Loucy (cell line): Measurements from ENCODE around the gene HPSE2.

Experiments used
- H2AFZ ChIP-seq: fragments of 200-600 bp; sonication (generic); 2 replicates; pipeline ENCODE4 v1.6.0; 2016; ENCODE audit warnings: antibody characterized with exemption, mild to moderate bottlenecking, low read length, moderate library complexity
- H3F3A ChIP-seq: fragments of 200-600 bp; 2 replicates; pipeline ENCODE4 v1.6.0; 2016; ENCODE audit warnings: antibody characterized with exemption, low read depth, mild to moderate bottlenecking
- H3K27me3 ChIP-seq: fragments of 200-600 bp; sonication (generic); 2 replicates; pipeline ENCODE4 v1.6.1; 2014; ENCODE audit warnings: low read length, mild to moderate bottlenecking; ENCODE audit not compliant: insufficient read depth, poor library complexity, severe bottlenecking
- H3K36me3 ChIP-seq: fragments of 200-600 bp; sonication (generic); 2 replicates; pipeline ENCODE4 v1.6.1; 2016; ENCODE audit warnings: low read length; ENCODE audit not compliant: insufficient read depth
- H3K4me1 ChIP-seq: fragments of 200-600 bp; sonication (generic); 2 replicates; pipeline ENCODE4 v1.5.1; 2014; ENCODE audit warnings: low read length, mild to moderate bottlenecking; ENCODE audit not compliant: insufficient read depth, poor library complexity, severe bottlenecking
- H3K4me2 ChIP-seq: fragments of 200-600 bp; sonication (generic); 2 replicates; pipeline ENCODE4 v1.6.0; 2014; ENCODE audit warnings: antibody characterized with exemption, low read length, low read depth, mild to moderate bottlenecking; ENCODE audit not compliant: poor library complexity, severe bottlenecking
- H3K4me3 ChIP-seq: fragments of 200-600 bp; sonication (generic); 2 replicates; pipeline ENCODE4 v1.5.1; 2014; ENCODE audit warnings: low read length, mild to moderate bottlenecking, mixed read lengths; ENCODE audit not compliant: poor library complexity, severe bottlenecking
- H3K79me2 ChIP-seq: fragments of 200-600 bp; sonication (generic); 2 replicates; pipeline ENCODE4 v1.6.1; 2014; ENCODE audit warnings: low read length; ENCODE audit not compliant: insufficient read depth
- H3K9ac ChIP-seq: fragments of 200-600 bp; sonication (generic); 2 replicates; pipeline ENCODE4 v1.6.0; 2014; ENCODE audit warnings: mild to moderate bottlenecking, low read depth, low read length, moderate library complexity; ENCODE audit not compliant: poor library complexity, severe bottlenecking
- H3K9me2 ChIP-seq: fragments of 200-600 bp; sonication (generic); replicated peaks from 2 replicates; pipeline ENCODE4 v1.6.1; 2016; ENCODE audit warnings: low read depth, low read length, mixed read lengths
- H3K9me3 ChIP-seq: fragments of 200-600 bp; sonication (generic); 2 replicates; pipeline ENCODE4 v1.6.1; 2014; ENCODE audit warnings: mild to moderate bottlenecking, antibody characterized with exemption, low read length, low read depth; ENCODE audit not compliant: insufficient read depth
- H4K20me1 ChIP-seq: fragments of 200-600 bp; sonication (generic); 2 replicates; pipeline ENCODE4 v1.6.0; 2014; ENCODE audit warnings: antibody characterized with exemption, low read length, mild to moderate bottlenecking; ENCODE audit not compliant: insufficient read depth, poor library complexity, severe bottlenecking
- CTCF ChIP-seq: fragments of 200-600 bp; sonication (generic); conservative IDR thresholded peaks from 2 replicates; pipeline ENCODE4 v1.5.1; 2014; ENCODE audit warnings: mild to moderate bottlenecking, antibody characterized with exemption, low read length
- EZH2phosphoT487 ChIP-seq: fragments of 200-600 bp; IDR thresholded peaks from 2 replicates; pipeline ENCODE4 v1.6.1; 2018; ENCODE audit warnings: antibody characterized with exemption, mild to moderate bottlenecking, moderate library complexity, borderline replicate concordance

Gene HPSE2

DNA sequence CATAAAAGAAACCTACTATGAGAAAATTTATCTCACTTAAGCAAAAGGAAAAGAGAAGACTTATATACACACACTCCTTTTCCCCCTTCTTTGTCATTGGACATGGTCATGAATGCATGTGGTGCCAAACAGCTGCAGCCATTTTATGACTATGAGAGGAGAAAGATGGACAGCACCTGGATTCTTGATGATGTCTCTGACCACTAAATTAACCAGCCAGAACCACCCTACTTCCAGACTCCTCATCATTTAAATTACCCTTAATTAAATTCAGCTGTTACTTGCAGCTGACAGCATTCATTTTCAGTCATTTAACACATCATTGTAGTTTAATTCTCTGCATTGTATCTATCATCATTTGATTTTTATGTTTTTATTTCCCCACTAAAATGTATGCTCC lies 409.9 kb downstream of the HPSE2 start:
- H3K36me3 ChIP-seq, result no peaks in the 10 kb centered on the region
- no peaks in the 10 kb centered on the region for H4K20me1 ChIP-seq
- H3K4me1 ChIP-seq, result no peaks in the 10 kb centered on the region
- no peaks in the 10 kb centered on the region; the same call in 1 of the 2 replicates for H3K9me3 ChIP-seq
- H2AFZ ChIP-seq, result no peak overlapping the region
- H3K4me3 ChIP-seq, result no peak overlapping the region
- TF ChIP-seq CTCF (no peak), EZH2phosphoT487 (no peak)
- no peak overlapping the region for H3K4me2 ChIP-seq
- H3K79me2 ChIP-seq, result no peaks in the 10 kb centered on the region
- H3F3A ChIP-seq, result no peaks in the 10 kb centered on the region
- H3K27me3 ChIP-seq, result no peaks in the 10 kb centered on the region
- no peaks in the 10 kb centered on the region for H3K9me2 ChIP-seq
- H3K9ac ChIP-seq, result no peak overlapping the region

GRCh38 chr10:98817396-98817795 lies 418.3 kb downstream of the HPSE2 start:
- no peak overlapping the region for H3K9ac ChIP-seq
- no peaks in the 10 kb centered on the region for H3K9me3 ChIP-seq
- H4K20me1 ChIP-seq, result no peaks in the 10 kb centered on the region
- no peak overlapping the region for H2AFZ ChIP-seq
- no peak for TF ChIP-seq CTCF
- TF ChIP-seq EZH2phosphoT487, result no peak
- H3K36me3 ChIP-seq, result no peaks in the 10 kb centered on the region
- H3K4me1 ChIP-seq, result no peaks in the 10 kb centered on the region
- no peaks in the 10 kb centered on the region for H3K79me2 ChIP-seq
- no peaks in the 10 kb centered on the region for H3K9me2 ChIP-seq
- H3K27me3 ChIP-seq, result no peaks in the 10 kb centered on the region
- no peaks in the 10 kb centered on the region for H3F3A ChIP-seq
- no peak overlapping the region for H3K4me2 ChIP-seq
- H3K4me3 ChIP-seq, result no peak overlapping the region

- Histone ChIP-seq H3K27me3 (no peaks in the 10 kb centered on the region), H3K4me2 (no peak overlapping the region), H3K79me2 (no peaks in the 10 kb centered on the region), H3K4me3 (no peak overlapping the region), H2AFZ (no peak overlapping the region), H3F3A (no peaks in the 10 kb centered on the region), H3K36me3 (no peaks in the 10 kb centered on the region), H3K9ac (no peak overlapping the region), H3K9me3 (no peaks in the 10 kb centered on the region), H3K4me1 (no peaks in the 10 kb centered on the region), H4K20me1 (no peaks in the 10 kb centered on the region), H3K9me2 (no peaks in the 10 kb centered on the region)
- TF ChIP-seq EZH2phosphoT487 (no peak), CTCF (no peak)
These were observed 420.4 kb downstream of the HPSE2 start for GRCh38 chr10:98815039-98815885.
